Thoracic aorta (tissue), 2 donors: Measurements from ENCODE around the gene ADGRG3. TPM values are rescaled to one million over a fixed set of nuclear protein-coding genes. Genes with fewer than 3 reads are reported as not detected.

ENCODE experiments used
- ATAC-seq: fragments of 150-250 bp; one replicate; pipeline ENCODE4 v1.8.0; 2017; ENCODE audit warnings: low read depth; ENCODE audit not compliant: insufficient number of reproducible peaks, low FRiP score
- DNase-seq: peaks from one replicate; pipeline ENCODE4 v3.0.0-alpha.2; 2020; ENCODE audit warnings: low spot score
- H3K27ac ChIP-seq, 2 donors: fragments of 200-600 bp; sonication (generic); 1 replicate in 1 of 2; 2 replicates in 1 of 2; pipeline ENCODE4 v1.5.1; 2016; ENCODE audit warnings: mild to moderate bottlenecking in 2 of 2, moderate library complexity in 2 of 2
- H3K27me3 ChIP-seq: fragments of 200-600 bp; sonication (generic); replicated peaks from 2 replicates; pipeline ENCODE4 v1.6.0; 2016; ENCODE audit warnings: mild to moderate bottlenecking; ENCODE audit not compliant: insufficient read depth
- H3K36me3 ChIP-seq: fragments of 200-600 bp; sonication (generic); one replicate; pipeline ENCODE4 v1.5.1; 2016
- H3K4me1 ChIP-seq, 2 donors: fragments of 200-600 bp; sonication (generic); 1 replicate in 1 of 2; 2 replicates in 1 of 2; pipeline versions ENCODE4 v1.5.1 to v1.6.0; 2016; ENCODE audit warnings: low read depth in 2 of 2, mild to moderate bottlenecking in 1 of 2; ENCODE audit not compliant: control insufficient read depth in 1 of 2
- H3K4me3 ChIP-seq: fragments of 200-600 bp; sonication (generic); 2 replicates; pipeline ENCODE4 v1.5.1; 2016; ENCODE audit warnings: mild to moderate bottlenecking
- H3K9me3 ChIP-seq: fragments of 200-600 bp; sonication (generic); 2 replicates; pipeline ENCODE4 v1.5.1; 2016
- total RNA-seq, 2 donors: library from RNA; depleted of rRNA; stranded (reverse); fragments of >200 nt; gene quantifications; one replicate each; pipeline versions ENCODE4 v1.1.0 to v1.2.3, GENCODE V29; 2016
- TF ChIP-seq, protein P1 (sequence below): fragments of 200-600 bp; sonication (generic); IDR thresholded peaks from one replicate; pipeline ENCODE4 v1.5.1; 2019; ENCODE audit warnings: antibody characterized with exemption

The ADGRG3 gene
- total RNA-seq, 2 donors from 2014 or later = 0.41 to 5.1 TPM

- Histone ChIP-seq H3K9me3 (no peaks in the 10 kb centered on the region), H3K36me3 (no peaks in the 10 kb centered on the region), H3K27me3 (no peaks in the 10 kb centered on the region), H3K4me1 (no peaks in the 10 kb centered on the region), H3K27ac (no peak overlapping the region), H3K4me3 (no peak overlapping the region)
- TF ChIP-seq, protein P1, sequence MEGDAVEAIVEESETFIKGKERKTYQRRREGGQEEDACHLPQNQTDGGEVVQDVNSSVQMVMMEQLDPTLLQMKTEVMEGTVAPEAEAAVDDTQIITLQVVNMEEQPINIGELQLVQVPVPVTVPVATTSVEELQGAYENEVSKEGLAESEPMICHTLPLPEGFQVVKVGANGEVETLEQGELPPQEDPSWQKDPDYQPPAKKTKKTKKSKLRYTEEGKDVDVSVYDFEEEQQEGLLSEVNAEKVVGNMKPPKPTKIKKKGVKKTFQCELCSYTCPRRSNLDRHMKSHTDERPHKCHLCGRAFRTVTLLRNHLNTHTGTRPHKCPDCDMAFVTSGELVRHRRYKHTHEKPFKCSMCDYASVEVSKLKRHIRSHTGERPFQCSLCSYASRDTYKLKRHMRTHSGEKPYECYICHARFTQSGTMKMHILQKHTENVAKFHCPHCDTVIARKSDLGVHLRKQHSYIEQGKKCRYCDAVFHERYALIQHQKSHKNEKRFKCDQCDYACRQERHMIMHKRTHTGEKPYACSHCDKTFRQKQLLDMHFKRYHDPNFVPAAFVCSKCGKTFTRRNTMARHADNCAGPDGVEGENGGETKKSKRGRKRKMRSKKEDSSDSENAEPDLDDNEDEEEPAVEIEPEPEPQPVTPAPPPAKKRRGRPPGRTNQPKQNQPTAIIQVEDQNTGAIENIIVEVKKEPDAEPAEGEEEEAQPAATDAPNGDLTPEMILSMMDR = no peak
- ATAC-seq (no peak), DNase-seq (no peak)
These were observed 27.6 kb downstream of the ADGRG3 start for GRCh38 chr16:57695680-57696069.

DNA sequence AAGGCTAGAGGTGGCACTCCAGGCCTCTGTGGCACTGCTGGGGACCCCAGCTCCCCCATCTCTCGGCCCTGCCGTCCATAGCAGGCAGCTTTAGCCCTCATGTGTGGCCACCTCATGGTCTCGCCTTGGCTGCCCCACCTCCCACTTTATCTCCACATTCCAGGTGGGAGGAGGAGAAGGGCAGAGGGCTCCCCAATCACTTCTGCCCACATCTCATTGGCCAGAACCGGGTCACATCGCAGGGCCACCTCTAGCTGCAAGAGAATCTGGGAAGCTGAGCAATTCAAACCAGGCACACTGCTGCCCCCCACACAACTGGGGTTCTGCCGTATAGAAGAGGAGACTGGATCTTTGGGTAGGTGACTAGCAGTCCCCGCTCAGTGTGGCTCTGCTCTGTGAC is 28.1 kb downstream of the ADGRG3 start:
- Histone ChIP-seq H3K27me3 (no peaks in the 10 kb centered on the region), H3K27ac (no peak overlapping the region), H3K36me3 (no peaks in the 10 kb centered on the region), H3K4me3 (no peak overlapping the region), H3K4me1 (no peaks in the 10 kb centered on the region), H3K9me3 (no peaks in the 10 kb centered on the region)
- ATAC-seq (no peak), DNase-seq (no peak)
- TF ChIP-seq, protein P1 = no peak

DNA sequence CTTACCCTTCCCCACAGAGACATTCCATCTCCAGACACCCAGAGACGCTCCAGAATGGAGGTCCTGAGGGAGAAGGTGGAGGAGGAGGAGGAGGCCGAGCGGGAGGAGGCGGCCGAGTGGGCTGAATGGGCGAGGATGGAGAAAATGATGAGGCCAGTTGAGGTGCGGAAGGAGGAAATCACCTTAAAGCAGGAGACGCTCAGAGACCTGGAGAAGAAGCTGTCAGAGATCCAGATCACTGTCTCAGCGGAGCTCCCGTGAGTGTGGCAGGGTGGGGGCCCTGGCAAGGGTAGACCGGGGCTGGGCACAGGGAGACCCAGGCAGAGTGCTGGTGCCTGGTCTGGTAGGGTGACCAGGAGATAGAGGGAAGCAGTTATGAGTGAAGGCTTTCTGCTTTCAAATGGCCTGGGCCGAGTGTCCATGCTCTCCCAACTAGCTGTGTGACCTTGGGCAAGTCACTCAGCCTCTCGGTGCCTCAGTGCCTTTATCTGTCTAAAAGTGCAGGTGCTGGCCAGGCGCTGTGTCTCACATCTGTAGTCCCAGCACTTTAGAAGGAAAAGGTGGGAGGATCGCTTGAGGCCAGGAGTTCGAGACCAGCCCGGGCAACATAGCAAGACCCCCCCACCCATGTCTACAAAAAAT is 29.9 kb downstream of the ADGRG3 start:
- TF ChIP-seq, protein P1 = no peak
- no peak for ATAC-seq
- Histone ChIP-seq H3K4me1 (no peaks in the 10 kb centered on the region), H3K27ac (no peak overlapping the region), H3K36me3 (no peaks in the 10 kb centered on the region), H3K4me3 (no peak overlapping the region), H3K9me3 (no peaks in the 10 kb centered on the region), H3K27me3 (no peaks in the 10 kb centered on the region)
- no peak for DNase-seq

GRCh38 chr16:57698812-57699405 is 30.8 kb downstream of the ADGRG3 start:
- DNase-seq (no peak), ATAC-seq (no peak)
- Histone ChIP-seq H3K9me3 (no peaks in the 10 kb centered on the region), H3K4me1 (no peaks in the 10 kb centered on the region), H3K4me3 (no peak overlapping the region), H3K36me3 (no peaks in the 10 kb centered on the region), H3K27me3 (no peaks in the 10 kb centered on the region), H3K27ac (no peak overlapping the region)
- TF ChIP-seq, protein P1 = no peak

DNA sequence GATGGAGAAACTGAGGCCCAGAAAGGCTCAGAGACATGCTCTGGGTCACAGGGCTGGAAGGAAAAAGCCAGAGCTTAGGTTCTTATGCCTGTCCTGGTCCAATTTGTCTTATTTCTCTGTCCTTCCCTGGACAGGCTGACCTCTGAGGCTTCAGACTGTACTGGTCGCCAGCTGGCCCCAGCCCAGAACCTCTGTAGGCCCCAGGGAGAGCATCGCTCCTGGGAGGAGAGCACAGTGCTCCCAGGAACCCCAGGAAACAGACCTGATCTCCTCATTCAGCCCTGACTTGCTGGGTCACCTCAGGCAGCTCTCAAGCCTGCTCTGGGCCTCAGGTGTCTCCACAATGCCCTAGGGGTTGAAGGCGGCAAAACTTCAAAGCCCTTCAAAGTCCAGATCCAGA is 31.4 kb downstream of the ADGRG3 start:
- no peak overlapping the region for H3K27ac ChIP-seq
- no peaks in the 10 kb centered on the region for H3K9me3 ChIP-seq
- H3K36me3 ChIP-seq = no peaks in the 10 kb centered on the region
- DNase-seq = no peak
- no peak for ATAC-seq
- H3K27me3 ChIP-seq = no peaks in the 10 kb centered on the region
- no peaks in the 10 kb centered on the region for H3K4me1 ChIP-seq
- TF ChIP-seq, protein P1 = no peak
- H3K4me3 ChIP-seq = no peak overlapping the region
